ENCODE data around the gene DHX34.

DNA sequence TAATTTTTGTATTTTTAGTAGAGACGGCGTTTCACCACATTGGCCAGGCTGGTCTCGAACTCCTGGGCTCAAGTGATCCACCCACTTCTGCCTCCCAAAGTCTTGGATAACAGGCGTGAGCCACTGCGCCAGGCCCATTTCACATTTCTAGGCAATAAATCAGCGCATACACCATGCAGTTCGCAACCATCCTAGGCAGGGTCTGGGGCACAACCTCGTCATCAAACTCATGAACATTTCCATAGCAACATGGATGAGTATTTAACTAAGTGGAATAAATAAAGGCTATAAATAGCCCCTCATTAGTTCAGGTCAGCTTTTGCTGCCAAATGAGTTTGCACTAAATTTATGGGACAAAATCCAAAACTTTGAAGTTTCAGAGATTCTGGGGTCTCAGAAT lies 62.0 kb downstream of the DHX34 start:
- TF ChIP-seq, protein P1, sequence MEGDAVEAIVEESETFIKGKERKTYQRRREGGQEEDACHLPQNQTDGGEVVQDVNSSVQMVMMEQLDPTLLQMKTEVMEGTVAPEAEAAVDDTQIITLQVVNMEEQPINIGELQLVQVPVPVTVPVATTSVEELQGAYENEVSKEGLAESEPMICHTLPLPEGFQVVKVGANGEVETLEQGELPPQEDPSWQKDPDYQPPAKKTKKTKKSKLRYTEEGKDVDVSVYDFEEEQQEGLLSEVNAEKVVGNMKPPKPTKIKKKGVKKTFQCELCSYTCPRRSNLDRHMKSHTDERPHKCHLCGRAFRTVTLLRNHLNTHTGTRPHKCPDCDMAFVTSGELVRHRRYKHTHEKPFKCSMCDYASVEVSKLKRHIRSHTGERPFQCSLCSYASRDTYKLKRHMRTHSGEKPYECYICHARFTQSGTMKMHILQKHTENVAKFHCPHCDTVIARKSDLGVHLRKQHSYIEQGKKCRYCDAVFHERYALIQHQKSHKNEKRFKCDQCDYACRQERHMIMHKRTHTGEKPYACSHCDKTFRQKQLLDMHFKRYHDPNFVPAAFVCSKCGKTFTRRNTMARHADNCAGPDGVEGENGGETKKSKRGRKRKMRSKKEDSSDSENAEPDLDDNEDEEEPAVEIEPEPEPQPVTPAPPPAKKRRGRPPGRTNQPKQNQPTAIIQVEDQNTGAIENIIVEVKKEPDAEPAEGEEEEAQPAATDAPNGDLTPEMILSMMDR (IDR thresholded peaks at IDR 0.05; ENCODE audit: insufficient read depth, low read depth, low read length) = no peak
- no peak for TF ChIP-seq EZH2 (IDR thresholded peaks at IDR 0.05; ENCODE audit: insufficient read depth, low read length)
